Suppressor macrophage treated with lipopolysaccharide for 4 hours (primary cell): ENCODE data around the gene CFAP100.

Source experiments
- DNase-seq: peaks from one replicate; pipeline ENCODE4 v3.0.0-alpha.2; 2020

The CFAP100 gene

DNA sequence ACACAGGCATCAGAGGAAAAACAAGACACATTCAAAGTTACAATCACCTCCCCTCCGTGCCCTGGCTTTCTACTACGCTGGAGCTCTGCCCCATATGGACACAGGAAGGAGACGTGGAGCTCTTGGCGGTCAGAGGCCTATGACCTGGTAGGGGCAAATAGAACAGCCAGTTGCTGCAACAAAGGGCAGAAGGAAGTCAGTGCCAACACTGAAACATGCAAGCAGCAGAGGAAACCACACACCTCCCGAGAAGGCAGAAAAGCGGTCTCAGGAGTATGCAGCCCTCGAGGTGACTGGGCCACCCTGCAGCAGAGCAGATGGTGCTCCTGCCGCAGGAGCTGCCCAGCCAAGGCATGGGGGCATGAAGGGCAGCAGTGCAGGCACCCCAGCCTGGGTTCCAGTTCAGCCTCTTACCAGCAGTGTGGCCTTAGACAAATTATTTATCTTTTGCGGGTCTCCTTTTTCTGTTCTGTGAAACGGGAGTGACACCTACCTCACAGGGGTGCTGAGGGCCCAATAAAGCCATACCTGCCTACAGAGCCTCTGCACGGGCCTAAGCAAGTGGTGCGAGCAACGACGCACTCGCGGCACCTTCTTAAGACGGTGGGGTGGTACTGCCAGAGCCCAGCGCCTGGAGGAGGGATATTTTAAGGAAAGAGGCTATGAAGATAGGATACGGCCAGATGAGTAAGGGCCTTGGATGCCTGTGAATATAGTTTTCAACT, 72.3 kb downstream of the CFAP100 start:
- DNase-seq: no peak

GRCh38 chr3:126467611-126467955, 72.9 kb downstream of the CFAP100 start:
- no peak for DNase-seq

DNA sequence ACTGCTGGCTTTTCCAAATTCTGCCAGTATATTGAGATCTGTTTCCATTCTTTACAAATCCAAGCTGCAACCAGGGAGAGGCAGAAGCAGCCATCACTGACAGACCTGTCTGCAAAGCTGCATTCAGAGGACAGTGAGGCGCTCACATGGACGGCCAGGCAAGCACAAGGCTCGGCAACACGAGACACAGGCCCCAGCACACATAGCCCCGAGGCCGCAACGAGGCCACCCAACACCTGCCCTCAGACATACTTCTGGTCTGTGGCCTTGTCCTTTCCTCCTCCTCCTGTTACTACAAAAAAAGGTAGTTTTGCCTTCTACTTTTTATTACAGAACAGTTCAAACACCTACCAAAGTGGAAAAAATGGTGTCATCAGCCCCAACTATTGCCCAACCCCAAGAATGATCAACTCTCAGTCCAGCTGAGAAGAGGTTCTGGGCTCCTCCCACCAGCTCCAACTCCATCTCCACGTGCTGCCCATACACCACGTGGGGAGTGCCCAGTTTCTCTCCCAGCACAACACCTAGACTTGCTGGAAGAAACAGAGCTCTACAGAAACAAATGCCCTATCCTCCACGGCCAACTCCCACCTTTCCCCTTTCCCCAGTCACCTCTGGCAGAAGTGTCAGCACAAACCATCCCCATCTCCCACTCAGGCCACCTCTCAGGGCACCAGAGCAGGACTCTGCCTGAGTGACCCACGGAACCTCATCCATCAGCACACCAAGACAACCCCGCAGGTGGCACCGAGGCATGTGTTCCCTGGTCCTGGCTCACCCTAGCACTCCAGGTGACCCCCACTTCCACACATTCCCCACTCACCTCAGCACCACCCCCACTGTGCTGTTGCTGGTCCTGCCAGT, 73.6 kb downstream of the CFAP100 start:
- peak; percentile 63 for DNase-seq

DNA sequence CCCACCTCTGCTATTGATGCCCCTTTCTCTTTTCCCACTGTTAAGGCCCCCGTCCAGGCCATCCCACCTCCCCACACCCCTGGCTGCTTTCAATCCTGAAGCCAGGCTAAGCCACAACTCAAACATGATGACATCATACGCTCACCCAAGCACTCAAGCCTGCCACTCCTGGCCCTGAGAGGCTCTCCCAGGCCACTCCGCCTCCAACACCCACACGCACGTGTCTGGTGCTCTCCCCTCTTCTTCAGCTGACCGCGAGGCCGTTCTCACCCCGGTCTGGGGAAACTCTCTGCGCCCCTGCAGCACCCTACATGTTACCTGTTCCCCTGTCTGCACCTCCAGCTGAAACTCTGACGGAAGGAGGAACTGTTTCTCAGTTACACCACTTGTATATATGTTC, 74.8 kb downstream of the CFAP100 start:
- DNase-seq: no peak

- peak; percentile 97 for DNase-seq
Observed at GRCh38 chr3:126472277-126473006, 77.7 kb downstream of the CFAP100 start.

DNA sequence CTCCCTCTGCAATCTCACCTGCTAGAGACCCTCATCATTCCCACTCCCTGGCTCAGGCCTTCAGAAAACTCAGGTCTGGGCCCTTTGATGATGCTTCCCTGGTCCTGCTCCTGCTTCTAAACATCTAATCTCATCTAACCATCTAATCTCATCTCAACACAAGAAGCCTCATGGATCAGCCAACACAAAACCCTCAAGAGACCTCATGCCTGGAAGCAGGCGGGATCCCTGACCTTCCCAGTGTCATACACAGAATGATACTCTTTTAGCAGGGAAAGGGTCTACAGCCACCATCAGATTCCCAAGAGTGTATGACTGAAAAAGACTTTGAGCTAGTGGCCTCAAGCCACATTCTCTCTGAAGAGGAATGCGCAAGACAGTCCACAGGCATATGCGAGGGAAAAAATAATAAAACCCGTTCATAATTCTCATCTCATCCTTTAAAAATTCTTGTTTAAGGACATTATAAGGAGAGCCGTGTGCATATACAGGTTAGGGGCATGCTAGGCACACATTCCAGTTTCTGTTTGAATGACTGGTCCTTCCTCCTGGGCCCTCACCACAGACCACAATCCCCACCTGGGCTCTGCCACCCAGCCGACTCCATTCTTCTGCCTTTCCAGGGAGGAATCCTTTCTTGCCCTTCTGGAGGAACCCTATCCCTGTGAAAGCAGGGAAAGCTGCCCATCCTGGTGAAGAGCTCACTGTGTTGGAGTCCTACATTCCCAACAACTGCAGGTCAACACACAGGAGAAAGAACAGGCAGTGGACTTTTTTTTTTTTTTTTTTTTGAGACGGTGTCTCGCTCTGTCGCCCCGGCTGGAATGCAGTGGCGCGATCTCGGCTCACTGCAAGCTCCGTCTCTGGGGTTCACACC, 78.8 kb downstream of the CFAP100 start:
- DNase-seq: no peak

DNA sequence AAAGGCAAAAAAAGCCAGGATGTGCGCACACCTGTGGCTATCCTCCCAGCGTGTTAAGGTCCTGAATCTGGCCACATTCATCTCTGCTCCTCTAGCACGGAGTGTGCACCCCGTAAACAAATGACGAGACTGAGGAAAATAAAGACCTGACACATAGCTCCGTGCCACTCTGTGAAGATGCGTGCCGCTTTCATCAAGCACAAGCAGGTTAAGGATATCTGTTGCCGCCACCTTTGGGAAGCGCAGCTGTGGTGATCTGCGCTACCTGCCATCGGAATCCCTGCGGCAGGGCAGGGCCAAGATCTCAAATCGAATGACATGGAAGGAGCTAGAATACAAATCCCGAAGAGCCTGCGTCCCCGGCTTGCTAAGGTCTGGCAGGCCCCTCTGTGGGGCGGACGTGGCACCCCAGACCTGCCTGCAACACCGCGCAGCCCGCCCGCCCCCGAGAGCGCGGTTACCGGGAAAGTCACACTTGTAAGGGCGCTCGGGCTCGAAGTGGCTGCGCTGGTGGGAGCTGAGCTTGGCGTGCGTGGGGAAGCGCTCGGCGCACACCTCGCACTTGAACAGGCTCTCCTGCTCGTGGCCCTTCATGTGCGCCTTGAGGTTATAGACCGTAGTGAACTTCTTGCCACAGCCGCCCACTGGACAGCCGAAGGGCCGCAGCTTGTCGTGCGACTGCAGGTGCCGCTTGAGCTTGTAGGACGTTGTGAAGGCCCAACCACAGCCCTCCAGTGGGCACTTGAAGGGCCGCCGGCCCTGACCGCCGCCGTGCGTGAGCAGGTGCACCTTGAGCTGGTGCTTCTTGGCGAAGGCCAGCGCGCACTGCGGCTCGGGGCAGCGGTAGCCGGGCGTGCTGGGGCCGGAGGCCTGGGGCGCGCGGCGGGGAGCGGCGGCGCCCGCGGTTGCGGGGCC, 80.0 kb downstream of the CFAP100 start:
- DNase-seq: peak; percentile 53

GRCh38 chr3:126475413-126476114, 80.9 kb downstream of the CFAP100 start, which contains the start of gene ZXDC:
Gene ZXDC, minus strand, starts transcription at chr3:126475891. Its CDS starts 26 bp downstream, at chr3:126475865.
- DNase-seq: peak; percentile 99

DNA sequence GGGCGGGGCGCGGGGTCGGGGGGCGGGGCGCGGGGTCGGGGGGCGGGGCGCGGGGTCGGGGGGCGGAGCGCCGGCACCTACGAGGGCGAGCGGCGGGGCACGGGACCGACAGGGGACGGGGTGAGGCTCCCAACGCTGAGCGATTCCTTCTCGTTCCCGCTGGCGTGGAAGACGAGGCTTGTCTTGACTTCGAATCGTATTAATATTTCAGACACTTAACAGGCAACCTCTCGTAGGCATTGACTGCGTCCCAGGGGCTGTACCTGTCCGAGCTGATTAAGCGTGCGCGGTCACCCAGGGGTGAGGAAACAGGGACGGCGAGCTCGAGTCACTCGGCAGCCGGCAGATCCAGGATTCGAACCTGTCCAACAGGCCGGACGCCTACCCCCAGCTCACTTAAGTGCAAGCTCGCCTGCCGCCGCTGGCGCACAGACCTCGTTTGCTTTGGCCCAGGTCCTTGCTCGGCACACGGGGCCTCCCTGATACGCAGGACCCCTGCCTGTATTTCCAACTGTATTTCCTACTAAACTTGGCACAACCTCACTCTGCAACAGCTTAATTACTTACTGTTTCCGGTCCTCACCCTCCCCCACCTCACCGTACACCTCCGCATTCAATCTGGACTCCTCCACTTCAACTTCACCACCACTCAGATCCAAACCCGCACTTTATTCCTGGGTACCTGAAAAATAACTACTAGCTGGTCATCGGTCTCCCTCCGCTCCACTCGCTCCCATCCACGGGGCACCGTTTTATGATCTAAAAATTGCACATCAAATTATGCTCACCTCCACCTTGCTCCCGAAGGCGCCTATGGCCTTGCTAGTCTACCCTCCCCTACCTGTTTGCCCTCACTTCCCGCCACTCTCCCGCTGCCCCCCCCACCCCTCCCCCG, 81.7 kb downstream of the CFAP100 start:
- DNase-seq: no peak

- no peak for DNase-seq
Observed at GRCh38 chr3:126477061-126477380, 82.3 kb downstream of the CFAP100 start.

DNA sequence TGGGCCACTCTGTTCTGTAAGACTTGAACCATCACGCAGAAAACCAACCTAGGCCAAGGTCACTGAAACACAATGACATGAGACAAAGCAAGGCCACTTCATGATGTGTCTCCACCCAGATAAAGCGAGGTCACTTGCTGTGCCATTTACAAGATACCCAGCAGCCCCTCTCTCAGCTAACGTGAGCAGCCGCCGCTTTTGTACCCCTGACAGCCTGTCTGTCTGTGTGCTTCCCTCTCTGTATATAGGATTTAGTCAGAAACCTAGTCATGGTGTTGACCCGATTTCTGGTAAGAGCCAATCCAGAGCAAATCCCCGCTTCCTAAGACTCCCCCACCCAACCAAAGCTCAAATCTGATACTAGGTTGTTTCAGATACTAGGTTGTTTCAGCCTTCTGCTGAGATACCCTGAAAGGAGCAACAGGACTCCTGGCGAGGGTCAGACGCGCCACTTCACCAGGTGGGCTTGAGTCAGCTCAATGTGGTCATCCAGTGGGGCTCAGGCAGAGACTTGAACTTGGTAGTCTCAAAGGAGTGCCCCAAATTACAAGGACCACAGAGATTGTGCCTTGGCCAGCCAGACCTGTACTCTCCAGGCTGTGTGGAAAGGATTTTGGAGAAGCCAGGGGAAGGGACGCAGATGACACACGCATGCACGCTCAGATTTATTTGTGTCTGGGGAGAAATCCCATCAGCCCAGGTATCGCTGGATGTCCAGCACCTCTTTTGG, 84.0 kb downstream of the CFAP100 start:
- DNase-seq: no peak

DNA sequence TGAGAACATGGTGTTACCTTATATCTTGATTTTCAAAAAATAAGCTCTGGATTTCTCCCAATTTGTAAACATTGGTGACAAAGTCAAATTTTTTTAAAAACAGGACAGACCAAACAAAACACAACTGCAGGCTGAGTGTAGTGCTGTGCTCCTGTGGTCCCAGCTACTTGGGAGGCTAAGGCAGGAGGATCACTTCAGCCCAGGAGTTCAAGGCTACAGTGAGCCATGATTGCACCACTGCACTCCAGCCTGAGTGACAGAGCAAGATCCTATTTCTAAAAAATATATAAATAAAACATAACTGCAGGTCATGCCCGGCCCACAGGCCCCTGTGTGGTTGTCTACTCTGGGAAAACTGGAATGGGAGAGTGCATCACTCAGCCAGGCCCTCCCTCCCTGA, 84.9 kb downstream of the CFAP100 start:
- DNase-seq: no peak

DNA sequence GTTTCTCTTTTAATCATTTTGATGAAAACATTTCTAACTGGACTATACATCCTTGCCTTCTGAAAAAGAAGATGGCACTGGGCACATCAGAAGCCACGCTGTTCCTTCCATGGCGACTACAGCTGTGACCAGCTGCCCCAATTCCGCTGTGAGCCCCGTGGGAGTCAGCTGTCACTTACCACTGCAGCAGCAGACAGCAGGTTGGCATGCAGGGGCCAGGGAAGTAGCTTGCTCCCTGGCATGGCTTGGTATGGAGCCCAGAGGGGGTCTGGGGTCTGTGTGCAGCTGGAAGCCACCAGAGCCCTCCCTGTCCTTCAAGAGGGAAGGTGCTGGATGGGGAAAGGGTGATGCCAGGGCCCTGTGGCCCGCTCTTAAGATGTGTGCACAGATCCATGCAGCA, 85.5 kb downstream of the CFAP100 start:
- DNase-seq: no peak

- DNase-seq: no peak
Observed at GRCh38 chr3:126480861-126481260, 86.2 kb downstream of the CFAP100 start.

GRCh38 chr3:126481808-126482502, 87.2 kb downstream of the CFAP100 start:
- no peak for DNase-seq

DNA sequence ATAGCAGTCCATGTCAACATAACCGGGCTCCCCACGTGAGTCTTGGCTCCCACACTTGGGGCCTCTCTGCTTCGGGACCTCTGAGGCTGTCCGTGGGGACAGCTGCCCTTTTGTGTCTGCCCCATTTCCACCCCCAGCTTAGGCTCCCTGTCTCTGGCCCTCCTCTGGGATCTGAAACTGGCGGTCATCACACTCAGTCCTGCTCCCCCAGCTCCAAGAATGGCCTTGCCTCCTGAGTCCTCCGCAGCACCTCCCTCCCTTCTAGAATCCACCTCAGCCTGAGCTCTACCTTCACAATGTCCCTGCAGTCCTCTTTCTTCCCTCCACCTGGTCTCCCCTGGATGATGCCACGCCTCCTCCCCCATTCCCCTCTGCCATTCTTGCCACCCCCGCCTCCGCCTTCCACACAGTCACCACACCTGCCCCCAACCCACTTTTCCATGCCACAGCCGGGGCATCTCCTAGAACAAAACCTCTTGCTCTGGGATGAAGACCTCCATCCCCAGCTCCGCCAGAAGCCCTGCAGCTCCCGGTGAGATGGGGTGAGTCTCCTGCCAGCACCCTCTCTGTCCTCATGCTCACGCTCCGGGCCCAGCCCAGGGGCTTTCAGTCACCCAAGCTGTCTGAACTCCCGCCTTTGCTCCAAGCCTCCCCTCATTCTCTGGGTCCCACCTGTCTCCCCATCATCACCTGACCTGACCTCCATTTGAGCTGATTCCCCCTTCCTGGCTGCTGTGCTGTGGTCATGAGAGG, 88.0 kb downstream of the CFAP100 start:
- no peak for DNase-seq

GRCh38 chr3:126483321-126483761, 88.6 kb downstream of the CFAP100 start:
- DNase-seq: no peak

DNA sequence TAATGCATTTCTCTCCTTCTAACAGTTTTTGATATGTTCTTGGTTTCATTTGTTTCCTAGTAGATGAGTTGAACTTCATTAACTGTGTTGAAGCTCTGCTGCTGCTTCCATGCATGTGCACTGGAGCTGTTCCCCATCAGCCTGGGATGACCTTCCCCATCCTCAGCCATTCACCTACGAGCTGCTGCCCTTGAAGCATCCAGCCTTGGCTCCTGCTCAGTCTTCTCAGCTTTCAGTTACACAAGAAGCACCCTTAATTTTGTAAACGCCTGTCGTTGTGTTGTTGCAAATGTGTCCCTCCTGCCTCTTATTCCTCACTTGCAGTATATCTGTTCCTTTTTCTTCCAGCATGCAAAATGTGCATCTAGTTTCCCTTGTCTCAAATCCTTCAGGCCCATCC, 89.4 kb downstream of the CFAP100 start:
- DNase-seq: no peak
